LNCAP (cell line): ENCODE results near the gene FAM53C.

Experiments used
- CTCF ChIP-seq: fragments of 450-650 bp; IDR thresholded peaks from 2 replicates; pipeline ENCODE4 v1.5.1; 2017; ENCODE audit warnings: mild to moderate bottlenecking

FAM53C gene

GRCh38 chr5:138337685-138338410 lies at the start of gene FAM53C:
TSS of gene FAM53C (plus strand) at chr5:138338266. CDS start at chr5:138341336, 3,070 bp downstream.
- TF ChIP-seq CTCF, result no peak

GRCh38 chr5:138289296-138289695 lies 48.8 kb upstream of the FAM53C start:
- no peak for TF ChIP-seq CTCF

GRCh38 chr5:138303372-138303771 lies 34.7 kb upstream of the FAM53C start:
- no peak for TF ChIP-seq CTCF

- TF ChIP-seq CTCF, result no peak
Measured at GRCh38 chr5:138305797-138306196, 32.3 kb upstream of the FAM53C start.

- TF ChIP-seq CTCF, result no peak
Measured at GRCh38 chr5:138315751-138316278, 22.3 kb upstream of the FAM53C start.

- no peak for TF ChIP-seq CTCF
Measured at GRCh38 chr5:138316355-138316754, 21.7 kb upstream of the FAM53C start.

- no peak for TF ChIP-seq CTCF
Measured at GRCh38 chr5:138330813-138331448, 7.1 kb upstream of the FAM53C start.
